Measurements from ENCODE around the gene MATN1.
"Not testable (repeated sequence)": the region's sequence is repeated elsewhere in the genome, so short reads cannot be mapped to it uniquely, and the experiment has no call there.

MATN1 gene

DNA sequence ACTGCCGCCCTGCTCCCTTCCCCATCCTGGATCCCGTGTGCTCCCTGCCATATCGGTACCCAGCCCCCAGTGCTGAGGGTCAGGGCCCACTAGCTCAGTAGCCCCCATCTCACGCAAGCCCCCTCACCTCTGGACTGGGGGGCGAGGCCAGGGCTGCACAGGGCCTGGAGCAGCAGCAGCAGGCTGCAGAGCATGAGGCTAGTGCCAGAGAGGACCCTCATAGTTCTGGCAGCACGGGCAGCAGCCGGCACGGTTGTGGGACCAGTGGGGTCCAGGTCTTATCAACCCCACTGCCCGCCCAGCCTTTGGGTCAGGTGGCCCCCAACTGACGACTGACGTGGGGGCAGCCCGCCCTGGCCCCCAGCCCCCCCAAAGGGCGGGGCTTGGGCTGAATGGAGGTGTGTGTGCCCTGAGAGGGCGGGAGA, at the start of gene MATN1:
TSS of gene MATN1 (minus strand) at position 255 of the 425 bp plus-strand sequence. CDS start at position 221, 34 bp downstream.
- no peak for DNase-seq (ENCODE audit: low read depth in 2 of 2)

DNA sequence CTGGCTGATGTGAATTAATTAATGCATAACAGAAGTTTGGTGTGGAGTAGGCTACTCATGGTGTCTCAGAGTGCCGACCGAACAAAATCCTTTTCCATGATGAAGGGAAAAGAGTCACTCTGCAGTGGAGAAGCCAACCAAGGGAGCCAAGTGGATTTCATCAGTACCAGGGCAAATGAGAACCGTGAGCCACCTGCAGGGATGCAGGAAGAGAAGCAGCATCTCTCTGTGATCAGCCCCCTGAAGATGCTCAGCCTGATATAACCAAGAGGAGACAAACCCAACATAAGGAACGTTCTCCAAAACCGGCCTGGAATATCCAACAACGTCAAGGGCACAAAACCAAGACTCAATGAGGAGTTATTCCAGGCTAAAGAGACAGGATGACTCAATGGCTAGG, 47.6 kb upstream of the MATN1 start:
- no peak for DNase-seq (ENCODE audit: low read depth in 2 of 2)

DNA sequence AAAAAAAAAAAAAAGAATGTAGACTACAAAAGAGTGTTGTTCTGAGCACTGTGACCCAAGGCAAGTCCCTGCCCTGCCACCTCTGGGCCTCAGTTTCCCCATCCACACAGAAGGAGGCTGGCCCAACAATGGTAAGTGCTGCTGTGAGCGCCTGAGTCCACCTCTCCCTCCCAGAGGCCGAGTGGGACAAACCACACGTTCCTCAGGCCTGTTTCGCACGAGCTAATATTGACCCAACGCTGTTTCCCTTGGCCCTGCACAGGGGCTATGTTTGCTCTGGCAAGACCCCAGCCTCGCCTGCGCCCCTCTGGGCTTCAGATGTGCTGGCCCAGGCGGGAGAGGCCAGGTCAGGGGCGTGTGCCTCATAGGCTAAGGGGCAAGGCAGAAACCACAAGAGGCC, 46.8 kb upstream of the MATN1 start:
- no peak for DNase-seq (ENCODE audit: low read depth in 2 of 2)

DNA sequence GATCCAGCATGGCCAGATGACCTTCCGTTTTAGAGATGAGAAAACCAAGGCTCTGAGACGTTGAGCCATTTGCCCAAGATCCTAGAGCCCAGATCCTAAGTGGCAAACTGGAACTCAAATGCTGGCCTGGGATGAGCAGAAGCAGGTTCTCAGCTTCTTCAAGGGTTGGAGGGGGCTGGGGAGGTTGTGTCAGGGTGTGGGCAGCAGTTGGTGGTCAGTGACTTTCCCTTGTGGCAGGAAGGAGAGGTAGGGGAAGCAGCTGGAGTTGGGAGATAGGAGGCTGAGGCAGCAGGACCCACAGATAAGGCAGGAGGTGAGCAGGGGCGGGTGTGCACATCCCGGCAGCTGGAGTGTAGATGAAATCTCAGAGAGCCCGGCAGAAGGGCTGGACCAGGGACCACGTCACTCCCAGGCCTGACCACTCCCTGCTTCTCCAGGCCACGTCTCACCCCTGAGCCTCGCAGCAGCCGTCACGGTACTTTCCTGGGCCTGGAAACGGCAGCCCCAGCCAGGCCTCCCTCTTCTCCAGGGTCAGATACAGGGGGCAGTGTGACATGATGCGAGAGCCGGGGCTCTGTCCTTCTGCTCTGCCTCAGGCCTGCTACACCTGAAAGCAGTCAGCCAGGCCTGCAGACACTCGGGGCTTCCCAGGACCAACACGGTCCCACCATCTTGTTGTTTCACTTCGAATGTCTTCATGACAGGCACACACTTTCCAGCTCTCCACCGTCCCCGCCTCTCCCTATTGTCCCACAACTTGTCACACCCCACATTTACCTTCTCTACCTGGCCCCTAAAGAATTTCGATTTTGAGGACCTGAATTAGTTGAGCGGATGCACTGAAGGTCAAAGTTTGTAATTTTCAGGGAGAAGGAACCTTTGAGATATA, 45.7 kb upstream of the MATN1 start:
- DNase-seq (ENCODE audit: low read depth in 2 of 2) = no peak

DNA sequence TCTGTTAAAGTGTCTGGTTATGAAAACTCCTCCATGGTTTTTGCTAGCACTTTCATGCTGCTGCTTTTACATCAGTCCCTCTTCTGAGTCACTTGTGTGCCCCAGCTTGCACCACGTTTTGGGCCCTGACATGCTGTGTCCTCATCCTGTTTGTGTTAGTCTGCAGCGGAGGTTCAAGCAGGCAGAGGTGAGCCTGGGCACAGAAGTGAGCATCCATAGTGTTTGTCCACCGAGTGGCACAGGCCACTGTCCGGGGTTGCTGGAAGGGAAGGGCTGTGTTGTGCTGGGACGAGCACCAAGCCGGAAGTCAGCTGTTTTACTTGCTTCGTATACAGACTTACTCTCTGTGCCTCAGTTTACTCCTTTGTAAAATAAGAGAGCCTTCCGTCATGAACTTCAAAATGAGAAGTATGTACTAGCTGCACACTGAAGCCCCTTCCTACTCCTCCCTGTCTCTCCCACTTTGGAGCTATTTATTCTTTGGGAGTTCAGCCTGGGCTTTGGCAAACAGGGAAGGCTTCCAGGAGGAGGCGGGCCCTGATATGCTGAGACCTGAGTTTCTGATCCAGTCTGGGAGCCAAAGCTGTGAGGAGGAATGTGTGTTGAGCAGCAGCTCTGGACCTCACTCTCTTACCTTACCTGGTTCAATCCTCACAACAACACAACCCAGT, 44.9 kb upstream of the MATN1 start:
- no peak for DNase-seq (ENCODE audit: low read depth in 2 of 2)

DNA sequence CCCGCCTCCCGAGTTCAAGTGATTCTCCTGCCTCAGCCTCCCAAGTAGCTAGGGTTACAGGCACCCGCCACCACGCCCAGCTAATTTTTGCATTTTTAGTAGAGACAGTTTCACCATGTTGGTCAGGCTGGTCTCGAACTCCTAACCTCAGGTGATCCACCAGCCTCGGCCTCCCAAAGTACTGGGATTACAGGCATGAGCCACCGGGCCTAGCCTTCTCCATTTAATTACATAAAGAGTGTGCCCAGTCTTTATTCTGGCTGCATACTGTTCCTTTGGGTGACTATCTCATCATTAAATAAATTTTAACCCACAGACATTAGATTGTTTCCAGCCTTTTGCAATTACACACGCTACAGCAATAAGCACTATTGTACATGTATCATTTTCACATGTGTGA, 43.6 kb upstream of the MATN1 start:
- DNase-seq (ENCODE audit: low read depth in 2 of 2) = not testable (repeated sequence)

DNA sequence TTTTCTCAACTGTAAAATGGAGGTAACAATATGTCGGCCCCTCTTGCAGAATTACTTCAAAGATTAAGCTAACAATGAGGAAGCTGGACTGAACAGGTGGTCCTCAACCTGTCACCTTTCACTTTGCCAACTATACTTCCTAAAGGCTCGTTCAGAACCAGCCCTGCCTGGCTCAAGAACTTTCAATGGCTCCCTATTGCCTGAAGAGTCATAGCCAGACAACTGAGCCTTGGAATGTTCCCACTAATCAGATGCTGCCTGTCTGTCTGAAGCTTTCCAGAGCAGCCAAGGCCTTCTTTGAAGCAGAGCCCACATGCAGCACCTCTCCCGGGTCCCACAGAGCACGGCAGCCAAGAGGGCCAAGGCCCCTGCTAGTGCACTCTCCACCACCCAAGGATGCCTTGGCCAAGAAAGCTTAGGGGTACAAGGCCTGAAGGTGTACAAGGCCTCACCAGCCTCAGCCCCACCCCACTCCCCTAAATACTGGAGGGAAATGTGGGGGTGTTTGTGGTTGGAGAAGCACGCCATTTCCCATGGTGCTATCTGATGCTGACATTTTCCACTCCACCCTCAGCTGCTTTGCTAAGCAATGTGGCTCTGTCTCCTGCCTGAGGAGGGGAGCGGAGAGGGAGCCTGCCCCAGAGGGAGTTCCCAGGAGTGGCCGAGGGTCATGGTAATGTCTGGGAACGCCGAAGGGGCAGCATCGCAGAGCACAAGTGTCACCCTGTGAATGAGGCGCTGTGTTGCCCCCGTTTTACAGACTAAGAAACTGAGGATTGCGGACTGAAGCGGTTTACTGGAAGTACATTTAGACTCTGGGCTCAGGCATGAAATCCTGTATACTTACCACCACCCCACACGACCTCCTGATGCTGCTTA, 42.4 kb upstream of the MATN1 start:
- no peak for DNase-seq (ENCODE audit: low read depth in 2 of 2)

DNA sequence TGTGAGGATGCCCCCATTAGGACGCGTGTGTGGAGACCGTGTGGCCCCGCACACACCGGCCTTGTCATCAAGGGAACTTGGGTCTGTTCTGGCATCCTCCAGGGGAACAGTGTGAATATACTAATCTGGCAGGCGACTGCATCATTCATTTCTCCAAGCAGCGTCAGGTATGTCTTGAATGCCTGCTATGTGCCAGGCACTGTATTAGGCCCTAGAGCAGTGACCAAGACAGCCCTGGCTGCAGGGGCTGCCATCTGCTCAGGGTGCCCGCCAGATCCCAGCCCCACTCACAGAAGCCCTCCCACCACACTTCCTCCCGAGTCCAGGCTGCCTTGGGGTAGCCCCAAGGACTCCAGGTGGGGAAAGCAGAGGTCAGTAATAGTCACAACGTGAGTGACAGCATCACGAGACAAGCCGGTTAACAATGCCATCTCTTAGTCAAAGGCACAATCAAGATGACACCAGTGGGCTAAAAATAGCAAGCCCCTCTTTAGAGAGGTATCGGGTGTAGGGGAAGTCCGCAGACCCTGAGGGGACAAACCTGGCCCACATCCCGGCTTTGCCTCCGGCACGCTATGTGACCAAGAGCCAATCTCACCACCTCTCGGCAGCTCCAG, 41.7 kb upstream of the MATN1 start:
- DNase-seq (ENCODE audit: low read depth in 2 of 2) = no peak

- no peak for DNase-seq (ENCODE audit: low read depth in 2 of 2)
Measured at GRCh38 chr1:30764396-30764795, 41.0 kb upstream of the MATN1 start.

- no peak for DNase-seq (ENCODE audit: low read depth in 2 of 2)
Measured at GRCh38 chr1:30763651-30764248, 40.4 kb upstream of the MATN1 start.

- no peak for DNase-seq (ENCODE audit: low read depth in 2 of 2)
Measured at GRCh38 chr1:30762930-30763650, 39.7 kb upstream of the MATN1 start.

DNA sequence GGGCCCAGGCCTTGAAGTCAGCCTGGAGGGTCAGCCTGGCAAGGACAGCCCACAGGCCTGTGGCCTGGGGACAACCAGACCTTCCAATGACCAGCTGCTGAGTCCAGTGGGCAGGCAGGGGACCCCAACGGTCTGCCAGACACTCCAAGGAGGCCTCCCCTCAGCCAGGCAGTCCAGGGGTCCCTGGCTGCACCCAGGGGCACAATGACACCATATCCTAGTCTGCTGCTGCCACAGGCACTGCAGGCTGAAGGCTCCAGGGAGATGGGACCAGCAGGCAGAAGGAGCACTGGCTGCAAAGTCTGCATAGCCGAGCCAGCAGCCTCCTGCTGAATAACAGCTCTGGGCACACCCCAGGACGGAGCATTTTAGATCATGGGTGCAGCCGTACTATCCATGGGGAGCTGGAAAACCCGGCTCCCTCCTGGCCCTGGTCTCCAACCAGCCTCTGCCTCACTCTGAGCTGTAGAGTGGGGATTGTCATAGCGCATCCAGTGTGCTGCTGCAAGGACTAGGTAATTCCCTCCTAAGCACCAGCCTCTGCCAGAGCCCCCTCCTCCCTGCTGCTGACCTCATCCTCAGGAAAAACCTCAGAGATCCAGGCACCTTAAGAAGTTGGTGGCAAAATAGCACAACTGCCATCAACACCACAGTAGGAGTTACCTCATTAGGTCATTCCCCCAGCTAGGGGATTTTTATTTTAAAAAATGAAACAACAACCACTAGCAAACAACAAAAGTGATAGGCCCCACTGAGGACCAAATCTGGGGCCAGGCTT, 39.0 kb upstream of the MATN1 start:
- no peak for DNase-seq (ENCODE audit: low read depth in 2 of 2)

DNA sequence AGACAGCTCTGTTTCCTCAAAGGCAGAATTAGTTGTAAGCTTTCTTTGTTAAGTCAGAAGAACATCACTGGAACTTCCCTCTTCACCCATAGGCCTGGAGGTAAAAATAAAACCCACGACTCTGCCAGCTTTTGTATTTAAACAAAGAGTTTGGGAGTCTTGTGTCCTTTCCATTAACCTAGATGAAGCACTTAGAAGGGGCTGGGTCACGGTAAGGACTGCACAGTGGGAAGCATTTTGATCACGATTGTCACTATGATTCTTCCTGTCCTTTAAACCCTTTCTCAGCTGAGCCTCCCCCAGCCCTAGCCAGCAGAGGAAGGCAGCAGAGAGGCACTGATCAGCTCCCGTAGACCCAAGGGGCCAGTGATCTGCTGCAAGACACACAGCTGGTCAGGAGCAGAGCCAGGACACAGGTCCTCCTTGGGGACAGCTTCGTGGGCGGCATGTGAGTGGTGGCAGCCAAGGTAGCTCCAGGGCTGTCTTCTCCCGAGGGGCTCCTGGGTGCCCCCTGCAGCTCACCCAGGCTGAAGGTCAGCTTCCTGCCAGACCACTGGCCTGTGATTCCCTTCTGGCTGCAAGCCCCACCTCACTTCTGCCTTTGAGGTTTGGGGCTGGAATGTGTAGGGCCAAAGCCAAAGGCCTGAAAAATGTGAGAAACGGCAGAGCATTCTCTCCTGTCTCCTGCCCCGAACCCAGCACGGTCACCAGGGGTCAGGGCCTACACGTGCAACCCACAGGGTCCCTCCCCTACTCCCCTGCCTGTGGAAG, 38.2 kb upstream of the MATN1 start:
- no peak for DNase-seq (ENCODE audit: low read depth in 2 of 2)

- DNase-seq (ENCODE audit: low read depth in 2 of 2) = no peak
Measured at GRCh38 chr1:30760596-30761324, 37.4 kb upstream of the MATN1 start.

- DNase-seq (ENCODE audit: low read depth in 2 of 2) = no peak
Measured at GRCh38 chr1:30759718-30760281, 36.4 kb upstream of the MATN1 start.

GRCh38 chr1:30758785-30759380, 35.5 kb upstream of the MATN1 start:
- DNase-seq (ENCODE audit: low read depth in 2 of 2) = no peak

GRCh38 chr1:30758121-30758688, 34.8 kb upstream of the MATN1 start:
- DNase-seq (ENCODE audit: low read depth in 2 of 2) = no peak

Measured in activated CD4-positive, alpha-beta T cell treated with anti-CD3 and anti-CD28 coated beads for 24 hours (primary cell).